Hematopoietic multipotent progenitor cell treated with erythropoietin and hydrocortisone succinate and interleukin-3 and kit ligand, for 6 days (in vitro differentiated cells): Measurements from ENCODE around the gene RGS4.
A peak's percentile ranks its signal among the peaks of the same experiment; 100 is the strongest.
"Not testable (repeated sequence)": the region's sequence is repeated elsewhere in the genome, so short reads cannot be mapped to it uniquely, and the experiment has no call there.

Source experiments
- DNase-seq: peaks from one replicate; pipeline ENCODE4 v3.0.0-alpha.2; 2015

Gene RGS4

GRCh38 chr1:163069655-163070277 lies 605 bp downstream of the RGS4 start:
- DNase-seq, result no peak

- peak; percentile 76 for DNase-seq
Measured at GRCh38 chr1:163071405-163072255, 2.5 kb downstream of the RGS4 start.

GRCh38 chr1:163072658-163073057 lies 3.5 kb downstream of the RGS4 start:
- DNase-seq, result no peak

DNA sequence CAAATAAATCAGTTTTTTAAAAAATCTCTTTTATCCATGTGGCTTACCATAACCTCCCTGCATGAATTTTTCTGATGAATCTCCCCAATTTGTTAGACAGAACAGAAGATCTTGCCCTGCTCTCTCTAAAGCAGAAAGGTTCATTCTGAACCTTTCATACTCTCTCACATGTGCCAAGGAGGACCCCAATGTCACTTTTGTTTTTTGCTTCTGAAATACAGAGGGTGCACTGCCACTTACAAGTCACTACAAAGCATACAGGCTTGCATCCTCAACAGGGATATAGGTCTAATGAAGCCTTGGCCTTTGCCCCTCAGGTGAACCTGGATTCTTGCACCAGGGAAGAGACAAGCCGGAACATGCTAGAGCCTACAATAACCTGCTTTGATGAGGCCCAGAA lies 4.8 kb downstream of the RGS4 start:
- DNase-seq, result no peak

- DNase-seq, result no peak
Measured at GRCh38 chr1:163074716-163075284, 5.6 kb downstream of the RGS4 start.

- DNase-seq, result no peak
Measured at GRCh38 chr1:163076044-163076443, 6.9 kb downstream of the RGS4 start.

- DNase-seq, result no peak
Measured at GRCh38 chr1:163076446-163076845, 7.3 kb downstream of the RGS4 start.

GRCh38 chr1:163076981-163077761 lies 8.0 kb downstream of the RGS4 start:
- DNase-seq, result no peak

DNA sequence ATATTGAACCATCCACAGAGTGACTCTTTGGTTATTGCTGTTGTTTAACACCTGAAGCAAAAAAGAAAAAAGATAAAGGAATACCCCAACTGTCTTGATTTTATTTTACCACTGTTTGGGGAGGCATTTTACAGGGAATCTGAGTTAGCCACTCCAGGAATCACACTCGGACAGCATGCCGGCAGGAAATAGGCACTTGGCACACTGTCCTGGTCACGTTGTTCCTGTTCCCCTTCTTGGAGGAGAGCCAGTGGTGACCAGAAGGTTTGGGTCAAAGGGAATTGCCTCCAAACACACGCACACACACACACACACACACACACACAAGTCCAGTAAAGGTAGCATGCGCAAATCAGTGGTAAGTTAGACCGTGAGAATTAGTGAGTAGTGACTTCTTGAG lies 13.8 kb downstream of the RGS4 start:
- DNase-seq, result no peak

GRCh38 chr1:163083690-163084089 lies 14.5 kb downstream of the RGS4 start:
- DNase-seq, result no peak

DNA sequence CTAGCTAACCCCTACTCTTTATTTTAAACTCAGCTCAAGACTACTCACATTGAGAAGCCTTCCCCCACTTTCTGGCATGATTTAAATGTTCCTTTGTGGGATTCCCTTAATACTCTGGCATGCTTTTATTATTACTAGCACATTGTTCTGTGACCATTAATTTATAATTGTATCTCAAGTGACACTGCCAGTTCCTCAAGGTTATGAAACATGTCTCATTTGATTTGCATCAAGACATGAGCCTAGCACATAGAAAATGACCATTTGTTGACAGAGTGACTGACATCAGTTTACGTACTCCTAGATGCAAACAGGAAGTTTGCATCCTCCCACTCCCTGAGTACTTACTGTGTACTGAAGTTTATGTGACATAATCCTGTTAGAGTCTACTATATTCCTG lies 15.2 kb downstream of the RGS4 start:
- no peak for DNase-seq

DNA sequence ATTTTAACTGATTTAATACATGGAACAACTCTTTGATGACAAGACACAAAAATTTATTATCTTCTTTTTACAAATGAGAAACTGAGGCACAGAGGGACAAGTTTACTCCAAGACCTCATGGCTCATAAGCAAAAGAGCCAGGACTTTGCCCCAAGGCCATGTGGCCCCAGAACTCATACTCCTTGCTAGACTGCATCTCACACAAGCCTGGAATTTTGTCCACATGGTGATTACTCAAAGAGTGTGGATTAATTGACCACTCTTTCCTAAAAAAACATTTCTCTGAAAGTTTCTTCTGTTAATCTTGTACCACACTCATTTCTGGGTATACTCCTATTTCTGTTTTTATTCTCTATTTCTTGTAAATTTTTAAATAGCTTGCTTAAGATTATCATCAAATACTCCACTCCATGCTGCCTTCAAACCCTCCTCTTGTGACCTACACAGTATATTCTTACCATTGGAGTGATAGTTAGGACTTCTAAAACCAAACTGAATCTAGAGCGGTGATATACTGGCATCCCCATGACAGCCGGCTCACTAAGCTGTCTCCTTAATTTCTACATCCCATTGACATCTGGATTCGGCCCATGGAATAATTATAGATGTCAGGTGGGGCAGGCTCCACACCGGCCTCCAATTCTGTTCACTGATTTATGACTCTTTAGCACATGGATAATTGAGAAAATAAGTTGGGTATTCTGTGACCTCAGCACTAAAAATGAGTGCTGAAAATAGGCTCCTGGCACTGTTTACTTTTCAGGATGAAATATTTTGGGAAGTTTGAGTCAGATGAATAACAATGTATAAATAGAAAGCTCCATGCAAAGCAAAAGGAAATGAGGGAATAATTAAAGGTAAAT lies 16.1 kb downstream of the RGS4 start:
- DNase-seq, result no peak

GRCh38 chr1:163085904-163086268 lies 16.7 kb downstream of the RGS4 start:
- DNase-seq, result no peak

DNA sequence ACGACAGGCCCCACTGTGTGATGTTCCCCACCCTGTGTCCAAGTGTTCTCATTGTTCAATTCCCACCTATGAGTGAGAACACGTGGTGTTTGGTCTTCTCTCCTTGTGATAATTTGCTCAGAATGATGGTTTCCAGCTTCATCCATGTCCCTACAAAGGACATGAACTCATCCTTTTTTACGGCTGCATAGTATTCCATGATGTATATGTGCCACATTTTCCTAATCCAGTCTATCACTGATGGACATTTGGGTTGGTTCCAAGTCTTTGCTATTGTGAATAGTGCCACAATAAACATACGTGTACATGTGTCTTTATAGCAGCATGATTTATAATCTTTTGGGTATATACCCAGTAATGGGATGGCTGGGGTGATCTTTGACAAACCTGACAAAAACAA lies 20.0 kb downstream of the RGS4 start:
- not testable (repeated sequence) for DNase-seq

DNA sequence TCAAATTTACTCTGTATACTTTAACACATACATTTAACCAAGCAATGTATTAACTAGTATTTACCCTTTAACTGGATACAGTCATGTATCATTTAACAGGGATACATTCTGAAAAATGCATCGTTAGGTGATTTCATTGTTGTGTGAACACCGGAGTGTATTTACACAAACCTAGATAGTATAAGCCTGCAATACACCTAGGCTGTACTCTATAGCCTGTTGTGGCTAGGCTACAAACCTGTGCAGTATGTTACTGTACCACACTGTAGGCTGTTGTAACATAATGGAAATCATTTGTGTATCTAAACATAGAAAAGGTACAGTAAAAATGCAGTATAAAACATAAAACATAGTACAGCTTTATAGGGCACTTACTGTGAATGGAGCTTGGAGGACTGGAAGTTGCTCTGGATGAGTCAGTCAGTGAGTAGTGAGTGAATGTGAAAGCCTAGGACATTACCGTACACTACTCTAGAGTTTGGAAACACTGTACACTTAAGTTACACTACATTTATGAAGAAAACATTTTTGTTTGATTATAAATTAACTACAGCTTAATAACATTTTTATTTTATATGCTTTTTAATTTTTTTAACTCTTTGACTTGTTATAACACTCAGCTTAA lies 21.3 kb downstream of the RGS4 start:
- no peak for DNase-seq

- no peak for DNase-seq
Measured at GRCh38 chr1:163093169-163093568, 24.0 kb downstream of the RGS4 start.

DNA sequence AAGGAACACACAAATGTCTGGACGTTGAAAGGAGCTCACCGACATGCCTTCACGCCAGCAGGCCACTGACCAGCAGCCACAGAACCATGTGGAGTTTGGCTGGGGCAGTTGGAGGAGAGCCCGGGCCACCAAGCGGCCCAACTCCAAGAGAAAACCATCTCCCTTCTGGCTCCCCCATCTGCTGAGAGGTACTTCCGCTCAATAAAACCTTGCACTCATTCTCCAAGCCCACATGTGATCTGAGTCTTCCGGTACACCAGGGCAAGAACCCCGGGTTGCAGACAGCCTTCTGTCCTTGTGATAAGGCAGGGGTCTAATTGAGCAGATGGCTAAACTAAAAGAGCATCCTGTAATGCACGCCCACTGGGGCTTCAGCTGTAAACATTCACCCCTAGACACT lies 24.4 kb downstream of the RGS4 start:
- no peak for DNase-seq

DNA sequence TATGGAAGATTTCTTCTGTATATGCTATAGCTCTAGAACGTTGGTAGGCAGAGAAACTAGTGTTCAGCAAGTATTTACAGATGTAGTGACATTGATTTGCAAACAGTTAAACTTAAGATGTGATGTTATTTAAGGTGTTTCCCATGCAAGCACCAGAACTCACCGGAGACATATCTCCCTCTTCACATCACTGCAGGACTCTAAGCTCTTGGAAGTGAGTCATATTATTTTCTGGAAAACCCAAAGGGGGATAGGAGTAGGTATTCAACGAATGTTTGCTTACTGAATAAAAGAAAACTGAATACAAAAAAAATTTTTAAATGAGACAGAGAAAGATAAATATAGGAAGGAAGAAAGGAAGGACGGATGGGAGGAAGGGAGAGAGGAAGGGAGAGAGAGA lies 25.0 kb downstream of the RGS4 start:
- DNase-seq, result no peak

DNA sequence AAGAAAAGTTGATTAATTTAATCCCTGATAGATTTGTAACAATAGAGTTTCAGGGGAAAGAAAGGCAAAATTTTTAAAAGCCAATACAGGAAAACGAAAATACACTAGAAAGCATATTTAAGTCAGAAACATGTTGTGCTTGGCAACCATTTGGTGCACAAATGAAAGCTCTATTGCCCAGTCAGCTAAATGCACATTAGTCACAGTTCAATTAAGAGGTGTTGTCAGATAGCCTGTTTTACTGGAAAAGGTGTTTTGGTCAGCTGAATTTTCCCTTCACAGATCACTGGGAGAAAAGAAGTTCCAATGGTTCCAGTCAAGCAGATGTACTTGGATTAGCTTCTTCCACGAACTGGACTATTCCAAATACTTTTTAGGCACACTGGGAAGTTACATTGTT lies 25.4 kb downstream of the RGS4 start:
- no peak for DNase-seq

DNA sequence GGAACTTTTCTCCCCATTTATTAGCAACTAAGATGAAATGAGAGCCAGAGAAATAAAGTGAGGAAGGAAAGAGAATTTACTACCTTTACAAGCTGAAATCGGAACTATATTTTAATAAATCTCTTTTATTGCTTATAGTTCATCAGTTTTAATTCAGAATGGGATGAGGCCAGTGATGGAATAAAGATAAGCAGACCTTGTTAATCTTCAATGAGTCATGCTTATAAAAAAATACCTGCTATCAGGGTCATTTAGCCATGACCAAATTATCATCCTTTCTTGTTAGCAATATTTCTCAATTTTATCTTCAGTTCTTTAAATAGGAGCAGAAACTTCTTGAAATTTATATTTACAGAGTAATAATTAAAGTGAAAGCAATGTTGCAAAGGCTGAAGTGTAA lies 26.1 kb downstream of the RGS4 start:
- DNase-seq, result no peak

DNA sequence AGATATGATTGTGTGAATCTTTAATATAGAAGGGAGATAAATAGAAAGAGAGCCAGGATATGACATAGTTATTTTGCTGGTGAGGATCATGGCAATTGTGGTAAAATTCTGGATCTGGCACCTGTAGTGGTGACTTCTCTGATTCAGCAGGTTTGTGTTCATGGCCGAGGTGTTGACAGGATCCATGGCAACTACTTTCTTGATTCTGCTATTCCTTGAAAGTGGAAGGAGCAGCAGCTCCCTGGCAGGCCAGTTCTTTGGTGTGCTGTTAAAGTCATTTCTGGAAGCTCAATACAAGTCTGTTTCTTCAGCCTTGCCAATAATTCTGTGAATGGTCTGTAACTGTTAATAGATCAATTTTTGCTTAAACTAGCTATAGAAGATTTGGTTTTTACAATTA lies 33.4 kb downstream of the RGS4 start:
- DNase-seq, result no peak
